ENCODE data around the gene FZD2.

Gene FZD2

GRCh38 chr17:44539673-44540072 lies 17.6 kb upstream of the FZD2 start:
- no peak overlapping the region for H3K4me3 ChIP-seq (ENCODE audit: low read depth, low read length)
- TF ChIP-seq POLR2A (IDR thresholded peaks at IDR 0.05; ENCODE audit: extremely low read depth, insufficient read length): no peak
- TF ChIP-seq MAX (IDR thresholded peaks at IDR 0.05; ENCODE audit: low read depth, low read length): no peak
- no peak for DNase-seq (ENCODE audit: low read depth)

- no peak overlapping the region for H3K4me3 ChIP-seq (ENCODE audit: low read depth, low read length)
- TF ChIP-seq CTCF (IDR thresholded peaks at IDR 0.05; ENCODE audit: low read depth, low read length) (no peak), MYC (IDR thresholded peaks at IDR 0.05; ENCODE audit: low read depth, low read length) (no peak), POLR2A (IDR thresholded peaks at IDR 0.05; ENCODE audit: extremely low read depth, insufficient read length) (no peak), MAX (IDR thresholded peaks at IDR 0.05; ENCODE audit: low read depth, low read length) (no peak)
- no peak for DNase-seq (ENCODE audit: low read depth)
Measured at GRCh38 chr17:44540246-44541084, 16.8 kb upstream of the FZD2 start.

GRCh38 chr17:44541884-44542581 lies 15.3 kb upstream of the FZD2 start:
- no peak for DNase-seq (ENCODE audit: low read depth)
- no peak overlapping the region for H3K4me3 ChIP-seq (ENCODE audit: low read depth, low read length)
- no peak for TF ChIP-seq POLR2A (IDR thresholded peaks at IDR 0.05; ENCODE audit: extremely low read depth, insufficient read length)
- TF ChIP-seq MAX (IDR thresholded peaks at IDR 0.05; ENCODE audit: low read depth, low read length): no peak
- TF ChIP-seq CTCF (IDR thresholded peaks at IDR 0.05; ENCODE audit: low read depth, low read length): no peak
- no peak for TF ChIP-seq MYC (IDR thresholded peaks at IDR 0.05; ENCODE audit: low read depth, low read length)

- H3K4me3 ChIP-seq (ENCODE audit: low read depth, low read length): no peak overlapping the region
- DNase-seq (ENCODE audit: low read depth): no peak
- TF ChIP-seq CTCF (IDR thresholded peaks at IDR 0.05; ENCODE audit: low read depth, low read length) (no peak), MAX (IDR thresholded peaks at IDR 0.05; ENCODE audit: low read depth, low read length) (no peak)
Measured at GRCh38 chr17:44543213-44543904, 13.9 kb upstream of the FZD2 start.

- no peak for DNase-seq (ENCODE audit: low read depth)
- no peak overlapping the region for H3K4me3 ChIP-seq (ENCODE audit: low read depth, low read length)
- no peak for TF ChIP-seq POLR2A (IDR thresholded peaks at IDR 0.05; ENCODE audit: extremely low read depth, insufficient read length)
- TF ChIP-seq MYC (IDR thresholded peaks at IDR 0.05; ENCODE audit: low read depth, low read length): no peak
- no peak for TF ChIP-seq MAX (IDR thresholded peaks at IDR 0.05; ENCODE audit: low read depth, low read length)
Measured at GRCh38 chr17:44543905-44544523, 13.3 kb upstream of the FZD2 start.

- no peak overlapping the region for H3K4me3 ChIP-seq (ENCODE audit: low read depth, low read length)
- no peak for TF ChIP-seq MYC (IDR thresholded peaks at IDR 0.05; ENCODE audit: low read depth, low read length)
- TF ChIP-seq POLR2A (IDR thresholded peaks at IDR 0.05; ENCODE audit: extremely low read depth, insufficient read length): no peak
- no peak for TF ChIP-seq MAX (IDR thresholded peaks at IDR 0.05; ENCODE audit: low read depth, low read length)
- no peak for TF ChIP-seq CTCF (IDR thresholded peaks at IDR 0.05; ENCODE audit: low read depth, low read length)
- peak; percentile 39 for DNase-seq (ENCODE audit: low read depth)
Measured at GRCh38 chr17:44546671-44547606, 10.3 kb upstream of the FZD2 start.
